GM18507 (cell line): ENCODE data around the gene HOXD9.

Experiments used
- DNase-seq: peaks from one replicate; pipeline ENCODE4 v3.0.0; 2011; ENCODE audit warnings: low read depth; ENCODE audit not compliant: insufficient read length; ENCODE audit errors: extremely low spot score
- FAIRE-seq: peaks from 2 replicates; lab custom pipeline; 2011; peaks lifted over from hg19 to GRCh38; lab: Jason Lieb, UNC

HOXD9 gene

DNA sequence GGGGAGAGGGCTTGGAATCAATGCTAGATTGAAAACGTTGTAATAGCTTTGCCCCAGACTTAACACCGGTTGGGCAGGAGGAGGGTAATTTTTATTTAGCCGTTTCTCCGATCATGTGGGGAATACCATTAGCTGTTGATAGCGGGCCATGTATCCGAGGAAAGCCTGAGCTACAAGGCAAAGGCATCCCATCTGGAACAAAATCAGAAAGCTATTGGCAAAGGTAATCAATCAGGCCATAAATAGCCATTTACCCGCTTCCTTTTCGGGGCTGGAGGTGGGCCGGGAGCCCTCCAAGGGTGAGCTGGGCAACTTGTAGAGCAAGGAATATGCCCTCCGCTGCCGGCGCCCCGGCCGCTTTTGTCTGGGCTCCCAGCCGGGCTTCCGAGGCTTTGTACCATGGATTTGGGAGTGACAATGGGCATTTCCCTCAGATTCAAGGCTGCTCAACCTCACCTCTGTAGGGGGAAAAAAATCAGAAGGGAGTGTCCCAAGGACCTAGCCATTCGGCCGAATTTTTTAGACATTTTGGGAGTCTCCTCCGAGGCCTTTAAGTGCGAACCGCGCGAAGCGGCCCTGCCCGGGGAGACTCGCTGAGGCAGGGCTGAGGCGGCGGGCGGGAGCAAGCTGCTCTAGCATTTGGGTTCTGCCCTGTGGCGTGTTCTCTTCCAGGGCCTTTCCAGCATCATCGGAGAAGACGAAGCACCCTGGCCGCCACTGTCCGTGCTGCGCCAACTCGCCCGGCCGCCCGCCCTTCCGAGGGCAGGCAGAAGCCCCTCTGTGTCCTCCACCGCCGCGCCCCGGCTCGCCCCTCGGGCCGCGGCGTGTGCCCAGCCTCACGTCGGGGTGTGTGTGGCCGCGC is 1.1 kb upstream of the HOXD9 start:
- no peak for FAIRE-seq
- DNase-seq: no peak

DNA sequence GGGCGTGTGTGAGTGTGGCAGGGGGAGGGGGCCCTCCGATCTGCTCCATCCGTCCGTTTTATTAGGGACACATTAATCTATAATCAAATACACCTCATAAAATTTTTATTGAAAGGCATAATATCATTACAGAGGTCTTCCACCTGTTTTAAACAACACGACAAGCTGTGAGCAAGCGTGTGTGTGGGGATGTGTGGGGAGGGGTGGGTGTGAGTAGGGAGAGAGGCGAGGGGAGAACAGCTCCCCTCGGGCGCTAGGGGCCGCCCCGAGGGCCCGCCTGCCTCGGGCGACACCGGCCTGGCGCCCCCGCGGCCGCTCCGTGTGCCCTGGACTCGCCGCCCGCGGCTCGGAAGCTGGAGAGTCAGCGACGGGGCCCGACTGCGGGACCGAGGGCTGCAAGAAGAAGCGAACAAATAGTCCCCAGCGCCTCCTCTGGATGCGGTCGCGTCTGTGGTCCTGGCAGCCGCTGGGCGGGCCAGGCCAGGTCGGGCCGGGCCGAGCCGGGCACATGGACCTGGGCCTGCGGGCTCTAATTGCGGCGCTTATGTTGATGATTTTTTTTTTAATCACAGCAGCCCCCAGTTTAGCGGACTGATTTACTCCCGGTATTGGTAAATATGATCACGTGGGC is 352 bp upstream of the HOXD9 start:
- no peak for DNase-seq
- no peak for FAIRE-seq

DNA sequence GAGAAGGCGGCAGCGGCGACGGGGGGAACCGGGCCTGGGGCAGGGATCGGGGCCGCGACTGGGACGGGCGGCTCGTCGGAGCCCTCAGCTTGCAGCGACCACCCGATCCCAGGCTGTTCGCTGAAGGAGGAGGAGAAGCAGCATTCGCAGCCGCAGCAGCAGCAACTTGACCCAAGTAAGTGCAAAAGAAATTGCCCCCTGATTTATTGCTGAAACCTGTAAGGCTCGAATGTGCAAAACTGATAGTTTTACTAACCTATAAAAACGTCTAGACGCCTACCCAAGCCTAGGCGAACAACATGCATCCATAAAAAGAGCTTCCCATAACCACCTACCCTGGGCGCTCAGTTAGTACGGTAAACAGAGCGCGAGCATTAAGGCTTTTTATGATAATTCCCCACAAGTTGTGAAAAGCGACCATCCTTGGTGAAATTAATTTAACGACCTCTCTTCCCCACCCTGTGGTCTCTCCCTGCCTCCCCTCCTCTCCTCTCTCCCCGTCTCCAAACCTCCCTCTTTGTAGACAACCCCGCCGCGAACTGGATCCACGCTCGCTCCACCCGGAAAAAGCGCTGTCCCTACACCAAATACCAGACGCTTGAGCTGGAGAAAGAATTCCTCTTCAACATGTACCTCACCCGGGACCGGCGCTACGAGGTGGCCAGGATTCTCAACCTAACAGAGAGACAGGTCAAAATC is 1.0 kb downstream of the HOXD9 start:
- no peak for FAIRE-seq
- DNase-seq: no peak

DNA sequence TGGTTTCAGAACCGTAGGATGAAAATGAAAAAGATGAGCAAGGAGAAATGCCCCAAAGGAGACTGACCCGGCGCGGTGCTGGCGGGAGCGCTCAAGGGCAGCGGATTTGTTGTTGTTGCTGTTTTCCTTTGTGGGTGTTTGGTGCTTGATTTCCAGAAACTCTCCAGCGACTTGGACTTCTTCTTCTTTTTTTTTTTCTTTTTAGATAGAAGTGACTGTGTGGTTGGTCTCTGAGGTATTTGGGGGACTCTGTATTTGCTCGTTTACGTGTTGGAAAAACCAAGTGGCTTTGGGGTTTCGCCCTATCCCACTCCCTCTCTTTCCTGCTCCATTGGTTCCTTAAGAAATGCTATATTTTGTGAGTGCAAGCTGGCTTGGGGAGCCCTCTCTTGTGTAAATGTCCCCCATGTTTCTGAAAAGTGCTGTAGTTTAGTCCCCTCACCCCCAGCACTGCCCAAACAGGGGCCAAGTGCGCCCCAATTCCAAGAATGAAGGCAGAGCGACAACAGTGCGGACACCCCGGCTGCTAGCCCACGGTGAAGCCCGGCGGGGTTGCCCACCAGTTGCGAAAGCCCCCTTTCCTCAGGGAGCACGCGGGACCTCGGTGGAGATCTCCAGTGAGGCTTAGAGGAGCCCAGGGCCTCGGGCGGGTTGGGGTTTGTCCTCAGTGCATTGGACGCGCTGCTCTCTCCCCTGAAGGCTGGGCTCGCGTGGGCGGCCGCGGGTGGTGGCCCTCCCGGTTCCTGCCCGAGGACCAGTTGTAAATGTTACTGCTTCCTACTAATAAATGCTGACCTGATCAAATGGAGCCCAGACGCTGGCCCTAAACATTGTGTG is 1.8 kb downstream of the HOXD9 start:
- DNase-seq: no peak

DNA sequence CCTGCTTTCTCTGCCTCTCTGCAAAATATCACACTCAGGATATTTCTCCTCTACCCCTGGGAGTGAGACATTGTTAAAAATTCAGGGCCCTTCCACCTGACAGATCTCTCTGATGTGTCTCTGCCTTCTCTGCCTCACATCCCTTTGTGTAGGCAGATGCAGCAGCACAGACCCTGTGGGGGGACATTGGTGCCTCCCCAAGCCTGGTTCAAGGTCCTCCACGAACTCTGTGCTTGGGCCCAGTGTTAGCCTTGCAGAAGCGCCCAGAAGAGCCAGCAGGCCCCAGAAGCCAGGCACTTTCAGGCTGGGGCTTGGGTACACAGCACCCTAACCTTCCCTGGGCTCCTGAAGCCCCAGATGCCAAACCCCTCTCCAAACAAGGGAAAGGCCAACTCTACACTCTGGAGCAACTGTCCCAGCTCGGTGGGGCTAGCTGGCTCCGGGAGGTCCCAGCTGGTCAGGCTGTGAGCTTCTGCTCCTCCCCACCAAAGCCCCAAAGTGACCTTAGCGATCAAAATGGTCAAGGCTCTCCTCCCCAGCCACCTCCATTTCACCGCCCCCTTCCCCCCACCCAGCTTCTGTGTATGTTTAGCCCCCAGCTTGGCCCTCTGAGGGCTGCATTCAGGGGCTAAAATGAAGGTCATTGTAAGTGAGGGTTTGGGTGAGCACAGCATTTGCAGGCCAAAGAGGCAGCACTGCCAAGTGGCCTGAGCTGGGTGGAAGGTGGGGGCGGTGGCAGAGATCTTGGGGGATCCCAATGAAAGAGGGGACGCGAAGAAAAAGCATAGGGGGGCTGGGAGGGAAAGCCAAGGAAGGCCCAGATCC is 2.6 kb downstream of the HOXD9 start:
- no peak for DNase-seq
- no peak for FAIRE-seq

More for the DNA sequence above, 1.8 kb downstream of the HOXD9 start:
- FAIRE-seq: no peak

DNA sequence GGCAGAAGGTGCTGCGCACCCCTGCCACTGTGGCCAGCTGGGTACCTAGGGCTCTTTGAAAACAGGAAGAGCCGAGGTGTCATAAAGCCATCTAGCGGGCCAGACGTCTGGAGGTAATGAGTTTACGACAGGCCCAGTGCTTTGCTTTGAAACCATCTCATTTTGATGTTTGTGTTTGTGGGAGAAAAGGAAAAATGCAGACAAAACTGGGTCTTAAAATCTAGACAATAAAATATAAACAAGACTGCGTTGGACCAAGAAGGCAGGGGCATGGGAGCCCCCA is 3.2 kb downstream of the HOXD9 start:
- FAIRE-seq (no peak), DNase-seq (no peak)

DNA sequence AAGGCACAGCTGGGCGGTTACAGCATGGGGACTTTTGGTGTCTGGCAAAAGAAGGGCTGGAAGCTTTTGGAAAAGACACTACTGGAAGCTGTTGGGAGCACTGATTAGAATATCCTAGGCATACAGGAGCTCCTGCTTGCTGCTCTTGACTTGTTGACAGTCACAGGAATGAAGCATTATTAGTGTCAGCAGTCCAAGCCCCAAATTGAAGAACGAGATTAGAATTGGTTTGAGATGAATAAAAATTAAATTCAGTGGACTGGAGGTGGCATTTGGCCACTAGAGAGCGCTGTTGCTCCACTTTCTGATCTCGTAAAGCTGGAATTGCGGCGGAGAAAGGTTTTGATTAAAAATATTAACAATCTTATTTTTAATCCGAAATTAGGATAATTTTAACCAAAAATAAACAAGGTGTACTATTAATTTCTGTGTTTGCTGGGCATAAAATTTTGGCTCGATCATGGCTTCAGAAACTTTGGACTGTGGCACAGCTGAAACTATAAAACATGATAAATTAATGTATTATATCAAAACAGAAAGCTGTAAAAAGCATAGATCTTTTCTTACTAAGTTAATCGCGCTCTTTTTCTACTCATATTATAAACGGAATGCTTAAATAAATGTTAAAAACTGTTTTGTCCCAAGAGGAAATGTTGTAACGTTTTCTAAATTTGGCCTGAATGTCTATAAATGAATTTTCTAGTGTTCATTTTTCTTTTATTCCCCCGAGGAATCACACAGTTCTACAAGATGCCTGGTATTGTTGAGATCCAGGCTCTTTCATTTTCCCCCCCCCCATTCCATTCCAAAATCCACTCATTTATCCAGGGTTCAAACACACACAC is 4.6 kb downstream of the HOXD9 start:
- FAIRE-seq (peak; percentile 74), DNase-seq (peak; percentile 32)

DNA sequence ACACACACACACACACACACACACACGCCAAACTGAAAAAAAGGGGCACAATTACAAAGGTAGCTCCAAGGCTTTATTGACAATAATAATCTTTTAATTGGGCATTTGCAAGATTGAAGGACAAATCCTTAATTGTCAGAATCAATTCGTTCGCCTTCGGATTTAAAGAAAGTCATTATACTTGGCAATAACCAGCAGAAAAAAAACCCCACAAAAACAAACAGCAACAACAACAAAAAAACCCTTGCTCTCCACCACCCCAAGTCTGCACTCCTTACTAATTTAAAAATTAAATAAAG is 5.2 kb downstream of the HOXD9 start:
- FAIRE-seq (no peak), DNase-seq (no peak)

DNA sequence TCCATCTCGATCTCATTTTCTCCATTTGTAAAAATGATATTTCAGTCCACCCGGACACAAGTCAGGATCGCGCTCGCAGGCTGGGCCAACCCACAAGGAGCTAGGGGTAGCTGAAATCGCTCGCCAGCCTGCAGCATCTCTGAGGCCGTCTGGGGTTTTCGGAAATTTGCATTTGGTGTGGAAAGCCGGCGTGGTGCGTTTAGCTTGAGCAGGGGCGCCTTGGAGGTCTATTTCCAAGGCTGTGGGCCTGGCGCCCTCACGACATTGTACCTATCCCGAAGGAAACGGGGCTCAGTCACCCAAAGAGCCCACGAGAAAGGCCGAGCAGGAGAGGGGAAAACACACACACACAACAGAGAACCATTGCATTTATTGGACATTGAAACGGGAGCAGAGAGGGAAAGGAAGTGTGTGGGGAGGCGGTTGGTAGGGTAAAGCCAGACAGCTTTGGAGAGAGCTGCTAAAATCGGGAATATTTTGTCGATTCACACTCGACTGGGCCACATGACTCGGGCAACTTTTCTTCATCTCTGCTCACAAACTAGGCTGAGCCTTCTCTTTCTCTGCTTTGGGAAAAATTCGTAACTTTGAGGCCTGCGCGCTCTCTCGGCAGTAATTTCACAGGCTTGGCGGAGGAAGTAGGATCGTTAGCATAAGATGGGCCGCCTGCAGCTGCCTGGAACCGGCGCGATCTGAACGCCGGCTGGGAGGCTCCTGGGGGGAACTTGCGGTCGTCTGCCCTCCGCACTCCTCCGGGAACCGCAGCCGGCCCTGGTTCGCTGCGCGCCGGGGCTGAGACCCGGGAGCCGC is 5.9 kb downstream of the HOXD9 start:
- no peak for DNase-seq
- no peak for FAIRE-seq

DNA sequence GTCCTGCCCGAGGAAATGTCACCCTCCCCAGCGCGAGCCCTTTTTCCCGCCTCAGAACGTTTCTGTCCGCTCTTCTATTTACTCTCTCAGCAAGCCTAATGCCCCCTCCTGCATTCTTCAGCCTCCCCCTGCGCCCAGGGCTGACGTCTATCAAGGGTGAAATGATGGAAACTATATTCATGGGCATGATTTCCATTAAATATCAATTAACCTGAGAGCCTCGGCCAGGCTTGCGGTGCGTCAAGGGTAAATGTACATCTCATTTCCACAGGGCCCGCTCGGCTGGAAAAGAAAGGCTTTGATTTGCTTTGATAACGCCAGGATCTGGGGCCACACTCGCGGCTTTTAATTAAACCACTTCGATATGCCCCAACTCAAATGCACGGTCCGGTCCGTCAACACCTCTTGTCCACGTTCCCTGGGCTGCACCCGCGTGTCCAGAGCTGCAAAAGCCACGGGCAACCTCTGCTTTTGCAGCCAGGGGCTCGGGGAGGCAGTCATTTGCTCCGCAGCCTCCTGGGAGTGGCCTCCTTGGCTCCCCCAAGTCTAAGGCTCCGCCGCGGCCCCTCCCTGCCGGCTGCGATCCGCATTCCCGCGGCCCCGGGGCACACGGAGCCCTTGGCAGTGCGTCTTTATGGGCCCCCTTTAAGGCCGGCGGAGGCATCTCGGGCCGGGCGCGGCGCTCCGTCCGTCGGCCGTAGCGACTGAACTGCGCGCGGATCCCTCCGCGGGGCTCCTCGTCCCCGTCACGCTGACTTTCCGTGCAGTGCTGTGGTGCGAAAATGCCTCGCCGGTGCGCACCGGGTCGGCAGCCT is 6.7 kb downstream of the HOXD9 start, which contains the start of gene HOXD8:
HOXD8 (plus strand) TSS at position 724 of the 815 bp plus-strand sequence. CDS start 662 bp downstream, outside the sequence.
- FAIRE-seq (no peak), DNase-seq (no peak)

DNA sequence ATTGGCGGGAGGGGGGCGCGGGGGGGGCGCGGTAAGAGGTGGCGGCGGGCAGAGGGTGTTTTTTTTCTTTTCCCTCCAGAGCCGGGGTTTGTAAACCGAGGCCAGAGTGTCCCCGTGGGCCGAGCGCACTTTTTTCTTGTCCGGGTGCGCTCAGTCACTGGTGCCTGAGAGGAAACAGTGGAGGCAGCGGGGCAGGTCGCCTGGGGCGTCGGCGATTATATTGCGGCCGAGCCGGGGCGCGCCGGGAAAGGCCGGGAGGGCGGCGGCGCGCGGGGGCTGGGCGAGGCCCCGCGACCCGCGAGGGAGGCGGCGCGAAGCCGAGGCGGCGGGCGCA is 7.3 kb downstream of the HOXD9 start:
- FAIRE-seq: no peak
- no peak for DNase-seq

DNA sequence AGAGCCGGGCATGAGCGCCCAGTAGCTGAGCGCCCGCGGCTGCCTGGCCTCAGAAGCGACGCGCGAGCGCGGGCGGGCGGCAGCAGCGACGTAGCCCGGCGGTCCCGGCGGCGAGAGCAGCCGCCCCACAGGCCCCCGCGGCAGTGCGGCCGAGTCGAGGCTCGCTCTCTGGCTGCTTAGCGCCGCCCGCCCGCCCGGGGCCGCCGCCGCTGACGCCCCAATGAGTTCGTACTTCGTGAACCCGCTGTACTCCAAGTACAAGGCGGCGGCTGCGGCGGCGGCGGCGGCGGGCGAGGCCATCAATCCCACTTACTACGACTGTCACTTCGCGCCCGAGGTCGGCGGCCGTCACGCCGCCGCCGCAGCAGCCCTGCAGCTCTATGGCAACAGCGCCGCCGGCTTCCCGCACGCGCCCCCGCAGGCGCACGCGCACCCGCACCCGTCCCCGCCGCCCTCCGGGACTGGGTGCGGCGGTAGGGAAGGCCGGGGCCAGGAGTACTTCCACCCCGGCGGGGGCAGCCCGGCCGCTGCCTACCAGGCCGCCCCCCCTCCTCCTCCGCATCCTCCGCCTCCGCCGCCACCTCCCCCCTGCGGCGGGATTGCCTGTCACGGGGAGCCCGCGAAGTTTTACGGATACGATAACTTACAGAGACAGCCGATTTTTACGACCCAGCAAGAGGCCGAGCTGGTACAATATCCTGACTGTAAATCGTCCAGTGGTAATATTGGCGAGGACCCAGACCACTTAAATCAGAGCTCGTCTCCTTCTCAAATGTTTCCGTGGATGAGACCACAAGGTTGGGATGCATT is 7.8 kb downstream of the HOXD9 start:
- DNase-seq: no peak
- FAIRE-seq: no peak

DNA sequence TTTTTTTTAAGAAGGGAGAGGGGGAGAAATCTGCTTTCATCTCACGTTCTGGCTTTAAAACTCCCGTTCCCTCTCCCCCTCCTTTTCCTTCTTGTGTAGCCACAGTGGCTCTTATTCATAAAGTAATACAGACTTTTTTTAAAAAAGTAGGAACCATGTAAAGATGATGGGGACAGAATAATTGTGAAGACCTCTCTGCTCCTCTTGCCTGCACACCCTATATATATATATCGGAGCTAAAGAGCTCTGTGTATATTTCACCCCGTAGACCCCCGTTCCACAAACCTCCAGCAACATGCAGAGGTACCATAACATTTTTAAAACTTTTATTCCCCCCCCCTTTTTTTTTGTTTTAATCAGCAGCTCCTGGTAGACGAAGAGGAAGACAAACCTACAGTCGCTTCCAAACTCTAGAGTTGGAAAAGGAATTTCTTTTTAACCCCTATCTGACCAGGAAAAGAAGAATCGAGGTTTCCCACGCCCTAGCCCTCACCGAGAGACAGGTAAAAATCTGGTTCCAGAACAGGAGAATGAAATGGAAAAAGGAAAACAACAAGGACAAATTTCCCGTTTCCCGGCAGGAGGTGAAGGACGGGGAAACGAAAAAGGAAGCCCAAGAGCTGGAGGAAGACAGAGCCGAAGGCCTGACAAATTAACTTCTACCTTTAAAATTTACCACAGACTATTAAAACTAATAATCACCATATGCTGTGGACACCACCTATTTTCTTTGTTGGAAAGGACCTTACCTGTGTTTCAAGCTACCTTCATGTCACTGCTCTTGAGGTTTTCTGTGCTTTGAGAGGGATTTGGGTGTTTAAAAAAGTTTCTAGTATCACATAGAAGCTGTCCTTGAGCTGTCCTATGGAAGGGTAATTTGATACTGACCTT is 8.7 kb downstream of the HOXD9 start:
- DNase-seq (no peak), FAIRE-seq (no peak)

DNA sequence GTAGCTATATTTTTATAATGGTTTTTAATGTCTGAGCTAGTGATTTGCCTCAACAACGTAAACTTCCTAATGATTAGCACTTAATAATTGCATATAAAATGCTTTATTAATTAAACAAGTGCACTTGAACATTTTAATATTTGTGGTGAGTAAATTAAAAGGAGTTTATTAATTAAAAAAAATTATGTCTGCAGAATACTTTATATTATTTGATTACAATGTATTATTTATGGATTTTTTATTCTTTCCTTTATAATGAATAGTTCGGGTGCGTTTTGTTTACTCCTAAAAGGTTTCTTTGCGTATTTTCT is 9.3 kb downstream of the HOXD9 start:
- no peak for FAIRE-seq
- no peak for DNase-seq
